GM23248 (cell line): ENCODE data around the gene PVR. TPM values are rescaled to one million over a fixed set of nuclear protein-coding genes. Genes with fewer than 3 reads are reported as not detected.

ENCODE experiments used
- DNase-seq: peaks from one replicate; pipeline ENCODE4 v3.0.0-alpha.2; 2015
- H2AFZ ChIP-seq: fragments of 200-600 bp; sonication (generic); 2 replicates; pipeline ENCODE4 v1.6.1; 2016; ENCODE audit warnings: antibody characterized with exemption
- H3F3A ChIP-seq: fragments of 200-600 bp; sonication (generic); 2 replicates; pipeline ENCODE4 v1.6.1; 2016; ENCODE audit warnings: mild to moderate bottlenecking, antibody characterized with exemption, mixed run types; ENCODE audit not compliant: insufficient read depth
- H3K27ac ChIP-seq: fragments of 200-600 bp; sonication (generic); 2 replicates; pipeline ENCODE4 v1.5.1; 2016; ENCODE audit warnings: mild to moderate bottlenecking
- H3K27me3 ChIP-seq: fragments of 200-600 bp; sonication (generic); replicated peaks from 2 replicates; pipeline ENCODE4 v1.6.1; 2016; ENCODE audit warnings: mild to moderate bottlenecking; ENCODE audit not compliant: insufficient read depth
- H3K36me3 ChIP-seq: fragments of 200-600 bp; sonication (generic); 2 replicates; pipeline ENCODE4 v1.6.1; 2016; ENCODE audit warnings: low read depth, mild to moderate bottlenecking
- H3K4me1 ChIP-seq: fragments of 200-600 bp; sonication (generic); 2 replicates; pipeline ENCODE4 v1.6.1; 2016; ENCODE audit warnings: mild to moderate bottlenecking; ENCODE audit not compliant: insufficient read depth
- H3K4me2 ChIP-seq: fragments of 200-600 bp; sonication (generic); one replicate; pipeline ENCODE4 v1.6.1; 2016; ENCODE audit warnings: mild to moderate bottlenecking; ENCODE audit not compliant: unreplicated experiment
- H3K4me3 ChIP-seq: fragments of 200-600 bp; sonication (generic); 2 replicates; pipeline ENCODE4 v1.5.1; 2016; ENCODE audit warnings: mild to moderate bottlenecking
- H3K79me2 ChIP-seq: fragments of 200-600 bp; sonication (generic); 2 replicates; pipeline ENCODE4 v1.6.1; 2016; ENCODE audit warnings: mild to moderate bottlenecking; ENCODE audit not compliant: insufficient read depth
- H3K9ac ChIP-seq: fragments of 200-600 bp; sonication (generic); 2 replicates; pipeline ENCODE4 v1.6.1; 2016; ENCODE audit warnings: mild to moderate bottlenecking
- H3K9me2 ChIP-seq: fragments of 200-600 bp; sonication (generic); 2 replicates; pipeline ENCODE4 v1.6.1; 2016; ENCODE audit warnings: mixed run types, mild to moderate bottlenecking, moderate library complexity; ENCODE audit not compliant: insufficient read depth
- H3K9me3 ChIP-seq: fragments of 200-600 bp; sonication (generic); one replicate; pipeline ENCODE4 v1.6.1; 2017; ENCODE audit warnings: low read depth
- H4K20me1 ChIP-seq: fragments of 200-600 bp; sonication (generic); 2 replicates; pipeline ENCODE4 v1.6.0; 2016; ENCODE audit not compliant: insufficient read depth
- EZH2 ChIP-seq: fragments of 200-600 bp; sonication (generic); IDR thresholded peaks from 2 replicates; pipeline ENCODE4 v1.6.1; 2018; ENCODE audit warnings: antibody characterized with exemption, mild to moderate bottlenecking; ENCODE audit not compliant: insufficient read depth, poor library complexity, severe bottlenecking
- EZH2phosphoT487 ChIP-seq: fragments of 200-600 bp; sonication (generic); IDR thresholded peaks from 2 replicates; pipeline ENCODE4 v1.6.1; 2018; ENCODE audit warnings: antibody characterized with exemption, moderate library complexity, mild to moderate bottlenecking, low read depth; ENCODE audit not compliant: insufficient read depth
- WGBS, 2 experiments: methylation state at CpG; one replicate each; pipeline ENCODE4 v1.1.6; 2015 to 2017; ENCODE audit warnings: low lambda C conversion rate in 2 of 2, low coverage in 1 of 2; ENCODE audit errors: missing lambda C conversion rate in 2 of 2; 5-methylcytosine and 5-hydroxymethylcytosine counted together
- in situ Hi-C: fragments of 300-500 bp; cut with MboI; formaldehyde crosslinking; loops from 2 replicates; pipeline ENCODE4 v1.15.0; 2020
- polyA plus RNA-seq: library from polyadenylated mRNA; unstranded; fragments of >200 nt; fragmentation: Nextera tagmentation; extraction: Ambion mirVana; gene quantifications from 2 replicates; pipeline ENCODE4 v1.2.1, GENCODE V29; 2016
- total RNA-seq: library from RNA; depleted of rRNA; stranded (reverse); fragments of >200 nt; shearing (Covaris generic); gene quantifications from 2 replicates; pipeline ENCODE4 v1.2.3, GENCODE V29; 2014

The PVR gene
- total and polyA plus RNA-seq, 2 experiments from 2014 or later = 58.8 to 148 TPM

GRCh38 chr19:44701228-44701627, 57.5 kb downstream of the PVR start:
- no peaks in the 10 kb centered on the region for H3K9me3 ChIP-seq
- H3K79me2 ChIP-seq = no peaks in the 10 kb centered on the region
- H3F3A ChIP-seq = no peaks in the 10 kb centered on the region
- H3K27ac ChIP-seq = no peak overlapping the region
- H2AFZ ChIP-seq = no peak overlapping the region
- no peaks in the 10 kb centered on the region for H3K9me2 ChIP-seq
- WGBS, 2 experiments = 68 to 74% methylated on average over 13 to 15 of the region's 15 CpGs
- no peak for TF ChIP-seq EZH2
- TF ChIP-seq EZH2phosphoT487 = no peak
- H3K27me3 ChIP-seq = no peaks in the 10 kb centered on the region; the same call in 1 of the 2 replicates
- H3K36me3 ChIP-seq = no peaks in the 10 kb centered on the region
- H3K4me3 ChIP-seq = no peak overlapping the region
- in situ Hi-C loops = no loop called here
- H3K4me2 ChIP-seq = no peak overlapping the region
- DNase-seq = no peak
- H3K9ac ChIP-seq = no peak overlapping the region
- H3K4me1 ChIP-seq = no peaks in the 10 kb centered on the region
- H4K20me1 ChIP-seq = no peaks in the 10 kb centered on the region

- in situ Hi-C loops = no loop called here
- no peaks in the 10 kb centered on the region for H3K79me2 ChIP-seq
- WGBS, 2 experiments = 69 to 75% methylated on average over 17 of the region's 17 CpGs
- H3K9ac ChIP-seq = no peak overlapping the region
- H3K9me3 ChIP-seq = no peaks in the 10 kb centered on the region
- no peaks in the 10 kb centered on the region for H3F3A ChIP-seq
- TF ChIP-seq EZH2phosphoT487 (no peak), EZH2 (no peak)
- no peak overlapping the region for H3K4me2 ChIP-seq
- no peak overlapping the region for H2AFZ ChIP-seq
- no peak overlapping the region for H3K27ac ChIP-seq
- no peak for DNase-seq
- H3K27me3 ChIP-seq = no peaks in the 10 kb centered on the region
- no peaks in the 10 kb centered on the region for H4K20me1 ChIP-seq
- no peaks in the 10 kb centered on the region for H3K9me2 ChIP-seq
- H3K4me3 ChIP-seq = no peak overlapping the region
- no peaks in the 10 kb centered on the region for H3K36me3 ChIP-seq
- no peaks in the 10 kb centered on the region for H3K4me1 ChIP-seq
Measured at GRCh38 chr19:44702551-44703176, 59.0 kb downstream of the PVR start.

- WGBS, 2 experiments = 72 to 80% methylated on average over 26 to 28 of the region's 28 CpGs
- no peak overlapping the region for H3K27ac ChIP-seq
- H3K9me2 ChIP-seq = no peaks in the 10 kb centered on the region
- H3K9me3 ChIP-seq = no peaks in the 10 kb centered on the region
- no peaks in the 10 kb centered on the region for H3K79me2 ChIP-seq
- TF ChIP-seq EZH2 (no peak), EZH2phosphoT487 (no peak)
- H3K4me1 ChIP-seq = no peaks in the 10 kb centered on the region
- no peaks in the 10 kb centered on the region for H3K36me3 ChIP-seq
- H3F3A ChIP-seq = no peaks in the 10 kb centered on the region
- no peak overlapping the region for H3K4me3 ChIP-seq
- in situ Hi-C loops = no loop called here
- H4K20me1 ChIP-seq = no peaks in the 10 kb centered on the region
- no peak overlapping the region for H2AFZ ChIP-seq
- no peaks in the 10 kb centered on the region for H3K27me3 ChIP-seq
- no peak overlapping the region for H3K4me2 ChIP-seq
- no peak for DNase-seq
- no peak overlapping the region for H3K9ac ChIP-seq
Measured at GRCh38 chr19:44703336-44704078, 59.8 kb downstream of the PVR start.

- Histone ChIP-seq H4K20me1 (no peaks in the 10 kb centered on the region), H3K79me2 (no peaks in the 10 kb centered on the region), H3K9me3 (no peaks in the 10 kb centered on the region), H2AFZ (no peak overlapping the region), H3K4me2 (no peak overlapping the region), H3K27me3 (no peaks in the 10 kb centered on the region), H3K36me3 (no peaks in the 10 kb centered on the region), H3K4me1 (no peaks in the 10 kb centered on the region), H3K9me2 (no peaks in the 10 kb centered on the region), H3K4me3 (no peak overlapping the region), H3K27ac (no peak overlapping the region), H3K9ac (no peak overlapping the region), H3F3A (no peaks in the 10 kb centered on the region)
- DNase-seq = no peak
- WGBS, 2 experiments = 22 to 24% methylated on average over 1 of the region's 1 CpG
- in situ Hi-C loops = no loop called here
- TF ChIP-seq EZH2phosphoT487 (no peak), EZH2 (no peak)
Measured at GRCh38 chr19:44704982-44705381, 61.3 kb downstream of the PVR start.
